Non-pigmented ciliary epithelial cell (primary cell): Measurements from ENCODE around the gene SORCS2.

ENCODE experiments used
- DNase-seq: peaks from one replicate; pipeline ENCODE4 v3.0.0-alpha.2; 2010; ENCODE audit warnings: low read depth

Gene SORCS2

DNA sequence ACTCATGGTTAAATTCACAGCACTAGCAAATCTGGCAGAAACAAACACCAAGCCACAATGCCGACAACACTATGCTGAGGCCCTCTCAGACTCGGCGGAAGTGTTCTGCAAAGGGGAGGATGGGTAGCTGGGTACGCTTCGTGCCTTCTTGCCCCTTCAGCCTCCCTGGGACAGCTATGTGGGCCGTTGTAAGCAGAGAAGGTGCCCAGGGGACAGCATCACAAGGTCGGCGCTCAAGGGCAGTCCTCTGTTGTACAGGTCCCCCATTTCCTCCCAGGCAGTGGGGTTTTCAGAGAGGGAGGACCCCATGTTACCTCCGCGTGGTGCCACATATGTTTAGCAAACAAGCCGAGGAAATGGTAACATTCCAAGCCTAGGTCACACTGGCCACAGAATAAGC is 573.7 kb downstream of the SORCS2 start:
- no peak for DNase-seq

GRCh38 chr4:7766661-7767345 is 574.5 kb downstream of the SORCS2 start:
- DNase-seq = no peak

DNA sequence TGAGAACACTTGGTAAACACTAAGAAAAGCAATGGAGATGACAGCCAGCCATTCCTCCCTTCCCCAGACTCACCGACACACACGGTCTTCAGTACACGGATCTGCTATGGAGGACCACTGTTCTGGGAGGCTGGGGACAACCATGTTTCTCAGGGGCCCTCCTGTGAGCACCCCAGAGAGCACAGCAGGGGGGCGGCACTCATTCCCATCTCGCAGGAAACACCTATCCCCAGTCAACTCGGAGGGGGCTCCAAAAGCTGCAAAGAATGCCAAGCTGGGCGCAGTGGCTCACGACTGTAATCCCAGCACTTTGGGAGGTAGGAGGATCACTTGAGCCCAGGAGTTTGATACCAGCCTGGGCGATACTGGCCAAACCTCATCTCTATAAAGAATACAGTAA is 575.2 kb downstream of the SORCS2 start:
- no peak for DNase-seq

GRCh38 chr4:7767966-7768365 is 575.6 kb downstream of the SORCS2 start:
- DNase-seq = no peak

- DNase-seq = no peak
These were observed 576.4 kb downstream of the SORCS2 start for GRCh38 chr4:7768736-7769135.

- no peak for DNase-seq
These were observed 577.3 kb downstream of the SORCS2 start for GRCh38 chr4:7769396-7770223.

DNA sequence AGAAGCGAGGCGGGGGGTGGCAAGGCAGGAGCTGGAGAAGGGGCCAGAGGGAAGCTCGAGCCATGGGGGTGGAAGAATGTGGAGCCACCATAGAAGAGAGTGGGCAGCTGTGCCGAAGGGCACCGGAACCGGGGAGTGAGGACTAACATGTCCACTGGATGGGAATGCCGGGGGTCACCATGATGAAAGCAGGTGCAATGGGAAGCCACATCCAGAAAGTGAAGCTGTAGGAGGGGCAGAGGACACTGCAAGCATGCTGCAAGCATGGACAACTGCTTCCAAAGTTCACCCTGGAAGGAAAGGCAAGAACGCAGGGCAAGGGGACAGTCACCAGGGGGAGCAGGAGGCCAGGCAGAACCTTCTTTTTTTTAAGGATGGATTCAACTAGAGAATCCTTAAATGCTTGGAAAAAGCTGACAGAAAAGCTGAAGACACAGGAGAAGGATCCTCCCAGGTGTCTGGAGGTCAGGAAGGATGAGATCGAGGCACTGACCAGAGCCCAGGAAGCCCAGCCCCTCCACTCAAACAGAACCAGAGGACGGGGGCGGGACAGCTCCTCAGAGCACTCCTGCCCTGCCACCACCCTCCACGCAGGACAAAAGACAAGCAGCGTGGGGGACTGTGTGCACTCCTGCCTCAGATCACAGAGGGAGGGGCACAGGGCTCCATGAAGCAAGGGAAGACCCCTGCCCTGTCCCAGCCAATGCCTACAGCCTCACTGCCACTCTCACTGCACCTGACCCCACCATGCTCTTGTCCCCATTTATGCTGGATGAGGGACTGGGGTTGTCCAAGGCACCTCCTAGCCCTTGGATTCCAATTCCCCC is 578.1 kb downstream of the SORCS2 start:
- no peak for DNase-seq

- DNase-seq = no peak
These were observed 578.7 kb downstream of the SORCS2 start for GRCh38 chr4:7771056-7771455.

GRCh38 chr4:7771541-7772507 is 579.5 kb downstream of the SORCS2 start:
- DNase-seq = no peak

- DNase-seq = no peak
These were observed 580.5 kb downstream of the SORCS2 start for GRCh38 chr4:7772711-7773385.

DNA sequence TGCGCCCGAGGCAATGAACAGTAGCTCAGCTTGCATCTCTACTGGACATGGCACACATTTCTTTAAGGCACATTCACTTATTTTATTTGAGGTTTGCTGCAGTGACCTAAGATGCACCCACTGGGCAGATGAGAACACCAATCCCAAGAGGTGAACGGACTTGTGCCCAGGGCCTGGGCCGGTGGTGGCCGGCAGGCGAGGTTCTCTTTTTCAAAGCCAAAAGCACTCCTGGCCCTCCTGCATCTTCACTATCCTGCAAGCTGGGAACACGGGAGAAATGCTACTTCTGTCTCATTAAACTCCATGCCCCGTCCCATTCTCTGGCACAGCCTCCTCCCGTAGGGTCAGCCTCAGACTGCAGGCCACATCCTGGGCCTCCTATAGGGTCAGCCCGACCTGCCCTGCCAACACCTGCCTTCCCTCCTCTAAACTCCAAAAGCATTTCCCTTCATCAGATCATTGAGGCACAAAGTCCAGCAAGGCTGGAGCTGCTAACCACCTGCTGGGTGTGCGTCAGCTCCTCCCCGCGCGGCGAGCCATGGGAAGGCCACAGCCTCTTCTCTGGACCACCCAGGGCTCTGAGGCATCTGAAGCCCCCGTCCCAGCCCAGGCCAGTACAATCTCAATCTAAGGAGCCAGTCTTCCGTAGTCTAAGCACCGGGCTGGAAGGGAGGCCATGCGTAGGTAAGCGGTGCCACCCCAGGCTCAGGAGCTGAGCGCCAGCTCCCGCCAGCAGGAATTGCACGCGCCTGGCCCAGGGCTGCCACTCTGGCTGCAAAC is 581.3 kb downstream of the SORCS2 start:
- DNase-seq = no peak

GRCh38 chr4:7774301-7775294 is 582.3 kb downstream of the SORCS2 start:
- DNase-seq = no peak

DNA sequence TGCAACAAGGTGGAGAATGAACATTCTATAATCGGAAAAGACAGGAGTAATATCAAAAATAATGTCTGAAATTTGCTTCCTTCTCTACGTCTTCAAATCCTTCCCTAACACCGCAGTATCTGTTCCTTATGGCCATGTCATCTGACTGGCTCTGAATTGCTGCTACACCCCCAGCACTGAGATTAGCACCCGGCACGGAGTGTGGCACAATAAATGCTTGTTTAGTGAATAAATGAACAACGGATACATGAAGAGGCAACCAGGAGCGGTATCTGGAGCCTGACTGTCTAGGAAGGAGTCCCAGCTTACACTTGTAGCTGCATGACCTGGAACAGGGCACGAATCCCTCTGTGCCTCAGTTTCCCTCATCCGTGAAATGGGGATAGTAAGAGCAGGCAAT is 583.1 kb downstream of the SORCS2 start:
- no peak for DNase-seq

- DNase-seq = no peak
These were observed 584.8 kb downstream of the SORCS2 start for GRCh38 chr4:7777017-7777710.

GRCh38 chr4:7777871-7778509 is 585.7 kb downstream of the SORCS2 start:
- DNase-seq = no peak

DNA sequence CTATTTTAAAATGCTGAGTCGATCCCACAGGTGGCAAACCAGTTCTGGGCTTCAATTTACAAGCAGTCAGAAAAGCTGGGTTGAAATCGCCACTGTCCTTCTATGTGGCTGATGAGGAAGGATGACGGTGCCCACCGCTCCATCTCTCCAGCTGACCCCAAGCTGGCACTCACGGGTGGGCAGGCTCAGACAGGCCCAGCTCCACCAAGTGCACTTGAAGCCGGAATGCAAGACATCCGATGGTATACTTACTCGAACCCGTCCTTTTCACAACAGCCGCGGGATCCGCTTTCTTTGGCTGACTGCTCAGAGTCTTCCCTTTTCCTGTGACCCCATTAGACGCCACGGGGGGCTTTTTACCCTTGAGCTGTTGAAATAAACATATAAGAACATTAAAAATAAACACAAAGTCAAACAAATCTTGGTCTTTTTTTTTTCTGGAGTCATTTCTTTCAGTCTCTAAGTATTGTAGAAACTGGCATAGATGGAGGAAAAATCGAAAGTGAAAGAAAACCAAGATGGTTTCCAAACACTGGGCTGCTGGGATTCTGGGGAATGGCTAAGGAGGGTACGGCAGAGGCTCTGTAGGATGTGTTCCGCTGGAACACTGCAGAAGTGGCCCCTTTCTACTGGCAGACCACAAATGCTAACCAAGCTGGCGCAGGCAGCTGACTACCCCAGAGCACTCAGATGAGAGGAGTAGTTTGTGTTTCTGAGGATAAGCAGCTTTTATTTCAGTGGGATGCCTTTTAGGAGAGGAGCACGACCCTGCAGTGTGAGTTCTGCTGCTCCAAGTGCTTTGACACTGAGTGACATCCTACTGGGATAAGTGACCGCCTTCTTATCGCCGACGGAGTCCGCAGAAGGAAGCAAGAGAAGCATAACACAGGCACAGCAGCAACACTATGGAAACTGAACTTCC is 586.4 kb downstream of the SORCS2 start:
- DNase-seq = no peak

- no peak for DNase-seq
These were observed 587.1 kb downstream of the SORCS2 start for GRCh38 chr4:7779432-7779768.
